Measurements from ENCODE around the gene TRIM72. TPM values are rescaled to one million over a fixed set of nuclear protein-coding genes. Genes with fewer than 3 reads are reported as not detected.
"Not testable (repeated sequence)": the region's sequence is repeated elsewhere in the genome, so short reads cannot be mapped to it uniquely, and the experiment has no call there.

The TRIM72 gene
- total and polyA plus RNA-seq, 2 donors (not counting 3 experiments of a cell fraction or from before 2014, with no cell fraction given): not detected

DNA sequence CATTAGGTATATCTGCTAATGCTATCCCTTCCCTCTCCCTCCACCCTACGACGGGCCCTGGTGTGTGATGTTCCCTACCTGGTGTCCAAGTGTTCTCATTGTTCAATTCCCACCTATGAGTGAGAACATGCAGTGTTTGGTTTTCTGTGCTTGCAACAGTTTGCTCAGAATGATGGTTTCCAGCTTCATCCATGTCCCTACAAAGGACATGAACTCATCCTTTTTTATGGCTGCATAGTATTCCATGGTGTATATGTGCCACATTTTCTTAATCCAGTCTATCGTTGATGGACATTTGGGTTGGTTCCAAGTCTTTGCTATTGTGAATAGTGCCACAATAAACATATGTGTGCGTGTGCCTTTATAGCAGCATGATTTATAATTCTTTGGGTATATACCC, 64.9 kb downstream of the TRIM72 start:
- H3K4me2 ChIP-seq (ENCODE audit: insufficient read depth, low read length); FAIRE-seq; H3K4me3 ChIP-seq (replicated peaks in 1 of 3; ENCODE audit: insufficient read depth in 1 of 3, low read depth in 1 of 3, low read length in 3 of 3); H3K27me3 ChIP-seq (ENCODE audit: control insufficient read depth in 2 of 2, insufficient read depth in 2 of 2, low read length in 2 of 2); H2AFZ ChIP-seq (ENCODE audit: low read depth, low read length); BruUV-seq (replicated peaks); H3K9ac ChIP-seq (replicated peaks; ENCODE audit: extremely low read depth, insufficient read depth, low read length); H3K9me3 ChIP-seq (replicated peaks; ENCODE audit: control insufficient read depth, insufficient read depth, low read length); H3K9me1 ChIP-seq (replicated peaks; ENCODE audit: control insufficient read depth, extremely low read depth, insufficient read depth, low read length); H4K20me1 ChIP-seq (replicated peaks; ENCODE audit: control insufficient read depth, extremely low read depth, insufficient read depth, low read length); H3K36me3 ChIP-seq (ENCODE audit: control insufficient read depth in 2 of 2, extremely low read depth in 1 of 2, insufficient read depth in 2 of 2, low read length in 2 of 2); H3K4me1 ChIP-seq (ENCODE audit: control insufficient read depth, extremely low read depth, insufficient read depth, low read length); DNase-seq (ENCODE audit: low read depth, low spot score); intact Hi-C loops (cut with micrococcal nuclease); dilution Hi-C loops (cut with MboI; ENCODE audit: extremely low pct_ligation_motif_present, low sequenced_read_pairs); CTCF ChIA-PET; H3K27ac ChIP-seq (ENCODE audit: insufficient read depth, low read depth, low read length); H3K79me2 ChIP-seq (ENCODE audit: control insufficient read depth, insufficient read depth, low read length); POLR2A ChIA-PET: not testable (repeated sequence)

Small RNA genes within 50 kb of the gene (small RNA-seq; reads per million reads assigned to genes)
- gene AC009088.4 (ENCODE audit: insufficient read depth, insufficient read length, low read depth, low replicate concordance): not detected
- not detected for gene NDUFA3P6 (ENCODE audit: insufficient read depth, insufficient read length, low read depth, low replicate concordance)

Other genes starting within 250 kb of the TRIM72 start
- 2.9 and 3.5 TPM in 2 replicates for gene HSD3B7, start 228.9 kb upstream of the TRIM72 start, total RNA-seq
- 4.8 and 6.3 TPM in 2 replicates for gene HSD3B7, start 228.9 kb upstream of the TRIM72 start, polyA plus RNA-seq
- 0.07 and 0.11 TPM in 2 replicates for gene STX1B, start 203.5 kb upstream of the TRIM72 start, total RNA-seq
- 0.14 and 0.21 TPM in 2 replicates for gene STX1B, start 203.5 kb upstream of the TRIM72 start, polyA plus RNA-seq
- gene STX4, start 180.6 kb upstream of the TRIM72 start, total RNA-seq: 60.7 and 65.2 TPM in 2 replicates
- 49.4 and 49.5 TPM in 2 replicates for gene STX4, start 180.6 kb upstream of the TRIM72 start, polyA plus RNA-seq
- 11.6 and 13.3 TPM in 2 replicates for gene ZNF668, start 139.9 kb upstream of the TRIM72 start, total RNA-seq
- 11.8 and 14.4 TPM in 2 replicates for gene ZNF668, start 139.9 kb upstream of the TRIM72 start, polyA plus RNA-seq
- gene ZNF646, start 139.7 kb upstream of the TRIM72 start, total RNA-seq: 13.1 and 15.9 TPM in 2 replicates
- gene ZNF646, start 139.7 kb upstream of the TRIM72 start, polyA plus RNA-seq: 4.1 and 5.9 TPM in 2 replicates
- gene PRSS53, start 125.2 kb upstream of the TRIM72 start, total RNA-seq: 2.8 and 4.5 TPM in 2 replicates
- gene PRSS53, start 125.2 kb upstream of the TRIM72 start, polyA plus RNA-seq: 3.5 and 4.6 TPM in 2 replicates
- gene VKORC1, start 119.3 kb upstream of the TRIM72 start, total RNA-seq: 91.8 and 93.5 TPM in 2 replicates
- 586 and 728 TPM in 2 replicates for gene VKORC1, start 119.3 kb upstream of the TRIM72 start, polyA plus RNA-seq
- 56.5 and 57.8 TPM in 2 replicates for gene BCKDK, start 105.7 kb upstream of the TRIM72 start, total RNA-seq
- 78.3 and 96.7 TPM in 2 replicates for gene BCKDK, start 105.7 kb upstream of the TRIM72 start, polyA plus RNA-seq
- 42.1 and 42.8 TPM in 2 replicates for gene KAT8, start 96.5 kb upstream of the TRIM72 start, total RNA-seq
- gene KAT8, start 96.5 kb upstream of the TRIM72 start, polyA plus RNA-seq: 30.7 and 33.3 TPM in 2 replicates
- not detected in 2 replicates for gene PRSS8, start 78.4 kb upstream of the TRIM72 start, total RNA-seq
- gene PRSS8, start 78.4 kb upstream of the TRIM72 start, polyA plus RNA-seq: 0.11 and 0.12 TPM in 2 replicates
- not detected in 2 replicates for gene PRSS36, start 64.1 kb upstream of the TRIM72 start, total RNA-seq
- 0.57 and 0.73 TPM in 2 replicates for gene PRSS36, start 64.1 kb upstream of the TRIM72 start, polyA plus RNA-seq
- gene FUS, start 34.0 kb upstream of the TRIM72 start, total RNA-seq: 569 and 574 TPM in 2 replicates
- 191 and 307 TPM in 2 replicates for gene FUS, start 34.0 kb upstream of the TRIM72 start, polyA plus RNA-seq
- 19.1 and 23.0 TPM in 2 replicates for gene PYCARD, start 11.4 kb upstream of the TRIM72 start, total RNA-seq
- 40.1 and 58.9 TPM in 2 replicates for gene PYCARD, start 11.4 kb upstream of the TRIM72 start, polyA plus RNA-seq
- gene PYDC1, start 3.0 kb downstream of the TRIM72 start, total RNA-seq: not detected in 2 replicates
- not detected in 2 replicates for gene PYDC1, start 3.0 kb downstream of the TRIM72 start, polyA plus RNA-seq
- not detected in 2 replicates for gene ITGAM, start 45.9 kb downstream of the TRIM72 start, total RNA-seq
- not detected in 2 replicates for gene ITGAM, start 45.9 kb downstream of the TRIM72 start, polyA plus RNA-seq
- 0.72 and 1.4 TPM in 2 replicates for gene ITGAX, start 141.1 kb downstream of the TRIM72 start, total RNA-seq
- 0.10 and 0.18 TPM in 2 replicates for gene ITGAX, start 141.1 kb downstream of the TRIM72 start, polyA plus RNA-seq
- gene ITGAD, start 179.2 kb downstream of the TRIM72 start, total RNA-seq: not detected in 2 replicates
- gene ITGAD, start 179.2 kb downstream of the TRIM72 start, polyA plus RNA-seq: not detected in 2 replicates
- not detected in 2 replicates for gene COX6A2, start 214.2 kb downstream of the TRIM72 start, total RNA-seq
- gene COX6A2, start 214.2 kb downstream of the TRIM72 start, polyA plus RNA-seq: not detected in 2 replicates
- 0.16 and 0.24 TPM in 2 replicates for gene ZNF843, start 228.7 kb downstream of the TRIM72 start, total RNA-seq
- gene ZNF843, start 228.7 kb downstream of the TRIM72 start, polyA plus RNA-seq: 0.14 and 0.41 TPM in 2 replicates
- gene ARMC5, start 245.4 kb downstream of the TRIM72 start, total RNA-seq: 17.3 and 17.9 TPM in 2 replicates
- gene ARMC5, start 245.4 kb downstream of the TRIM72 start, polyA plus RNA-seq: 17.3 and 18.8 TPM in 2 replicates

Data from endothelial cell of umbilical vein (primary cell).